B cell (primary cell): ENCODE results near the gene ARL16. TPM values are rescaled to one million over a fixed set of nuclear protein-coding genes. Genes with fewer than 3 reads are reported as not detected.
A peak's percentile ranks its signal among the peaks of the same experiment; 100 is the strongest.

Experiments
- ATAC-seq: fragments of 200-7000 bp; cut with Tn5 transposase; one replicate; pipeline ENCODE4 v1.10.0; 2021; ENCODE audit warnings: low read depth, mild to moderate bottlenecking, moderate number of reproducible peaks, moderate library complexity
- CTCF ChIA-PET: fragments of 350-600 bp; sonication (Branson Sonifier 250); formaldehyde crosslinking; loops from one replicate; lab custom pipeline; 2021; ENCODE audit warnings: antibody characterized with exemption, inconsistent platforms; lab: Charles Lee
- POLR2A ChIA-PET: fragments of 350-600 bp; sonication (Branson Sonifier 250); formaldehyde crosslinking; loops from one replicate; lab custom pipeline; 2021; ENCODE audit warnings: antibody characterized with exemption; lab: Charles Lee
- DNase-seq: peaks from one replicate; pipeline ENCODE4 v3.0.0; 2013
- H2AFZ ChIP-seq: 2 replicates; pipeline ENCODE4 v1.6.1; 2012; ENCODE audit warnings: mild to moderate bottlenecking, low read depth, low read length; ENCODE audit not compliant: insufficient read depth, poor library complexity, severe bottlenecking
- H3K27ac ChIP-seq, 2 donors: 1 replicate in 1 of 2; 2 replicates in 1 of 2; pipeline ENCODE4 v1.5.1; 2012 to 2013; ENCODE audit warnings: low read length in 2 of 2, mild to moderate bottlenecking in 2 of 2, moderate library complexity in 1 of 2
- H3K27me3 ChIP-seq, 4 experiments: fragments of 200-600 bp in 1 of 4; sonication (generic) in 1 of 4; replicated peaks in 1 of 4; 1 replicate in 2 of 4; 2 replicates in 2 of 4; pipeline versions ENCODE4 v1.6.1 to v1.7.0; 2013 to 2016; ENCODE audit warnings: low read length in 3 of 4, mild to moderate bottlenecking in 2 of 4, mixed read lengths in 1 of 4, moderate library complexity in 1 of 4; ENCODE audit not compliant: insufficient read depth in 4 of 4, control insufficient read depth in 3 of 4; ENCODE audit errors: control extremely low read depth in 1 of 4
- H3K36me3 ChIP-seq, 2 experiments: replicated peaks in 1 of 2; 1 replicate in 1 of 2; 2 replicates in 1 of 2; pipeline versions ENCODE4 v1.6.1 to v1.7.1; 2013; ENCODE audit warnings: low read length in 1 of 2; ENCODE audit not compliant: insufficient read depth in 2 of 2, control insufficient read depth in 1 of 2; ENCODE audit errors: control extremely low read depth in 1 of 2, extremely low read depth in 1 of 2
- H3K4me1 ChIP-seq, 2 donors: fragments of 200-600 bp in 1 of 2; sonication (generic) in 1 of 2; 1 replicate in 1 of 2; 2 replicates in 1 of 2; pipeline versions ENCODE4 v1.5.1 to v1.6.1; 2013 to 2017; ENCODE audit warnings: low read length in 2 of 2; ENCODE audit not compliant: control insufficient read depth in 2 of 2, insufficient read depth in 2 of 2
- H3K4me2 ChIP-seq: replicated peaks from 2 replicates; pipeline ENCODE3; 2012; ENCODE audit warnings: mild to moderate bottlenecking, low read depth, low read length; ENCODE audit not compliant: poor library complexity, severe bottlenecking
- H3K4me3 ChIP-seq, 5 experiments: fragments of 200-600 bp in 1 of 5; sonication (generic) in 1 of 5; 1 replicate in 3 of 5; 2 replicates in 2 of 5; pipeline versions ENCODE4 v1.5.1 to v1.7.0; 2011 to 2016; ENCODE audit warnings: low read length in 4 of 5, mild to moderate bottlenecking in 4 of 5, low read depth in 2 of 5, control low read depth in 1 of 5, moderate library complexity in 1 of 5; ENCODE audit not compliant: insufficient read depth in 1 of 5; ENCODE audit errors: control extremely low read depth in 1 of 5, extremely low read depth in 1 of 5
- H3K79me2 ChIP-seq: fragments of 200-600 bp; sonication (generic); one replicate; pipeline ENCODE4 v1.6.0; 2016; ENCODE audit warnings: low read length; ENCODE audit not compliant: control insufficient read depth, insufficient read depth
- H3K9ac ChIP-seq: fragments of 200-600 bp; sonication (generic); 2 replicates; pipeline ENCODE4 v1.6.1; 2017; ENCODE audit warnings: mild to moderate bottlenecking, low read length, moderate library complexity
- H3K9me3 ChIP-seq, 3 donors: one replicate each; pipeline versions ENCODE4 v1.6.1 to v1.7.1; 2013; ENCODE audit warnings: low read length in 2 of 3; ENCODE audit not compliant: control insufficient read depth in 2 of 3, insufficient read depth in 1 of 3; ENCODE audit errors: control extremely low read depth in 1 of 3
- H4K20me1 ChIP-seq: 2 replicates; pipeline ENCODE4 v1.6.0; 2012; ENCODE audit warnings: mild to moderate bottlenecking, low read length; ENCODE audit not compliant: insufficient read depth, control insufficient read depth, poor library complexity, severe bottlenecking
- H3K27ac Mint-ChIP-seq: one replicate; pipeline ENCODE4 v1.8.0; 2021; ENCODE audit warnings: mixed read lengths
- H3K27me3 Mint-ChIP-seq: one replicate; pipeline ENCODE4 v1.8.0; 2021; ENCODE audit warnings: mixed read lengths
- H3K4me1 Mint-ChIP-seq: one replicate; pipeline ENCODE4 v1.8.0; 2021; ENCODE audit warnings: mixed read lengths
- H3K4me3 Mint-ChIP-seq: one replicate; pipeline ENCODE4 v1.8.0; 2021; ENCODE audit warnings: mixed read lengths
- H3K9me3 Mint-ChIP-seq: one replicate; pipeline ENCODE4 v1.8.0; 2022; ENCODE audit warnings: mixed read lengths; ENCODE audit not compliant: insufficient read depth
- EZH2 ChIP-seq: IDR thresholded peaks from 2 replicates; pipeline ENCODE4 v1.6.1; 2012; ENCODE audit warnings: borderline replicate concordance, low read depth, mild to moderate bottlenecking, moderate library complexity, low read length; ENCODE audit not compliant: insufficient read depth, poor library complexity, severe bottlenecking
- WGBS: methylation state at CpG from one replicate; pipeline ENCODE4 v1.1.5; 2013; ENCODE audit warnings: missing lambda C conversion rate; ENCODE audit not compliant: insufficient coverage; 5-methylcytosine and 5-hydroxymethylcytosine counted together
- intact Hi-C: fragments of 100-400 bp; cut with micrococcal nuclease; formaldehyde crosslinking; loops from one replicate; pipeline ENCODE4 v1.10.0; 2022
- polyA plus RNA-seq: library from polyadenylated mRNA; depleted of rRNA; stranded (reverse); fragments of >200 nt; gene quantifications from 2 replicates; pipeline ENCODE4 v1.2.3, GENCODE V29; 2012
- total RNA-seq, 2 donors: library from RNA; stranded (reverse); fragments of 120-200 nt in 1 of 2; gene quantifications; 1 replicate in 1 of 2; 2 replicates in 1 of 2; pipeline versions ENCODE4 v1.2.3 to v1.2.4, GENCODE V29; 2013 to 2022
- TF ChIP-seq, protein P1 (sequence below): fragments of 200-600 bp; IDR thresholded peaks from one replicate; pipeline ENCODE4 v1.8.0; 2022; ENCODE audit warnings: antibody characterized with exemption, mild to moderate bottlenecking

ARL16 gene
- total and polyA plus RNA-seq, 2 donors (not counting 1 experiment from before 2014, with no cell fraction given) = 32.5 to 101 TPM

DNA sequence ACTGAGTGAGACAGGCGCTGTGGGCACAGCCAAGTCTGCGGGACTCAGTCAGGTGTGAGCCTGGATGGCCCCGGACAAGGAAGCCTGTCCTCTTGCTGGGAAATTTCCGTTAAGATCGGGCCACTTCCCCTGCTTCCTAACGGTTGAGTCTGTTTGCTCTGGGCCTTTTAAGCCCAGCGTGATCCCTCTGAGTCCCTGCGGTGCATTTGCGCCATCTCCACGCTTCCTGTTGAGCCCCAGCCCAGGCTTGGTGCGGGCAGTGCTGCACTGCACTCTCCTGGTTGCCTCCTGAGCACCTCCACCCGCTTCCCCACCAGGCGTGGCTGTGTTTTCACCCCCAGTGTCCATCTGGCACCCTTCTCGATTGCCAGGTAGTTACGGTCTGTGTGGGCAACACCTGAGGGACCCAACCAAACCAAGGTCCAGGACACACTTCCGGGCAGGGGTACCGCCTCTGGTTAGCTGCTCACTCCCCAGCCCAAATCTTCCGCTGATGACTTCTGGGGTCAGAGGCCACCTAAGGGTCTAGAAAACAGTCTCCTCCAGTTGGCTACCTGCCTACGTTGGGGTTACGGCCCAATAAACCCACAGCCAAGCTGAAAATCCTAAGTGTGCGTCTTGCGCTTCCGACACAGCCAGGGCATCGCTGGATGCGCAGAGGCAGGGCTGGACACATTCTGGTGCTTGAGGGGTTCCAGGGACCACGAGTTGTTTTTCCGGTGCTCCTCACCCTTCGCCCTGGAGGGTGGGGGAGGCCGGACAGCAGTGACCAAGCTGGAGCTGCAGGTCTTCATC is 27.1 kb upstream of the ARL16 start:
- WGBS = 18% methylated on average over 29 of the region's 29 CpGs
- H3K27ac ChIP-seq = no peak overlapping the region
- peak overlapping the region in 3 of 5 experiments; percentile 7 to 32 (median 8) for H3K4me3 ChIP-seq

More for the DNA sequence above, 27.1 kb upstream of the ARL16 start:
- no peaks in the 10 kb centered on the region for H3K79me2 ChIP-seq
- Mint-ChIP-seq H3K27ac (peak overlapping the region; percentile 41), H3K4me3 (peak overlapping the region; percentile 75), H3K27me3 (no peaks in the 10 kb centered on the region), H3K4me1 (peaks cover 14% of the 10 kb centered on the region), H3K9me3 (no peaks in the 10 kb centered on the region)
- H3K4me1 ChIP-seq = peaks cover 15 to 25% of the 10 kb centered on the region in 2 donors
- peaks cover 0 to 10% of the 10 kb centered on the region in 2 experiments for H3K36me3 ChIP-seq
- H3K9ac ChIP-seq = no peak overlapping the region
- H4K20me1 ChIP-seq = no peaks in the 10 kb centered on the region
- no peaks in the 10 kb centered on the region for H3K9me3 ChIP-seq
- H3K4me2 ChIP-seq = peak overlapping the region; percentile 95
- no peak for DNase-seq
- ATAC-seq = no peak
- no peak for TF ChIP-seq EZH2
- TF ChIP-seq, protein P1, sequence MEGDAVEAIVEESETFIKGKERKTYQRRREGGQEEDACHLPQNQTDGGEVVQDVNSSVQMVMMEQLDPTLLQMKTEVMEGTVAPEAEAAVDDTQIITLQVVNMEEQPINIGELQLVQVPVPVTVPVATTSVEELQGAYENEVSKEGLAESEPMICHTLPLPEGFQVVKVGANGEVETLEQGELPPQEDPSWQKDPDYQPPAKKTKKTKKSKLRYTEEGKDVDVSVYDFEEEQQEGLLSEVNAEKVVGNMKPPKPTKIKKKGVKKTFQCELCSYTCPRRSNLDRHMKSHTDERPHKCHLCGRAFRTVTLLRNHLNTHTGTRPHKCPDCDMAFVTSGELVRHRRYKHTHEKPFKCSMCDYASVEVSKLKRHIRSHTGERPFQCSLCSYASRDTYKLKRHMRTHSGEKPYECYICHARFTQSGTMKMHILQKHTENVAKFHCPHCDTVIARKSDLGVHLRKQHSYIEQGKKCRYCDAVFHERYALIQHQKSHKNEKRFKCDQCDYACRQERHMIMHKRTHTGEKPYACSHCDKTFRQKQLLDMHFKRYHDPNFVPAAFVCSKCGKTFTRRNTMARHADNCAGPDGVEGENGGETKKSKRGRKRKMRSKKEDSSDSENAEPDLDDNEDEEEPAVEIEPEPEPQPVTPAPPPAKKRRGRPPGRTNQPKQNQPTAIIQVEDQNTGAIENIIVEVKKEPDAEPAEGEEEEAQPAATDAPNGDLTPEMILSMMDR = no peak
- CTCF ChIA-PET = interaction anchor here (0.8 to 0.9 kb wide), 2 partner anchors 8 to 9 kb away, joined by 3 read pairs; partner anchors contain the start of gene MRPL12
- peak overlapping the region; percentile 86 for H2AFZ ChIP-seq
- peaks cover 0 to 3% (median 0%) of the 10 kb centered on the region in 4 experiments for H3K27me3 ChIP-seq
- intact Hi-C loops = no loop called here
- POLR2A ChIA-PET = interaction anchor here (1.3 kb wide), 1 partner anchor 27 kb away, joined by 8 read pairs; the partner anchor contains the start of genes ARL16 and HGS
